Peyer's patch (tissue), 4 donors: ENCODE results near the gene NOP10. TPM values are rescaled to one million over a fixed set of nuclear protein-coding genes. Genes with fewer than 3 reads are reported as not detected.
A peak's percentile ranks its signal among the peaks of the same experiment; 100 is the strongest.

Experiments used
- DNase-seq, 3 donors: peaks; one replicate each; pipeline ENCODE4 v3.0.0-alpha.2; 2017 to 2019
- H3K27ac ChIP-seq, 4 donors: fragments of 200-600 bp; sonication (generic); one replicate each; pipeline ENCODE4 v1.5.1; 2016 to 2019
- H3K27me3 ChIP-seq, 2 donors: fragments of 200-600 bp; sonication (generic); one replicate each; pipeline ENCODE4 v1.5.1; 2019
- H3K36me3 ChIP-seq, 3 donors: fragments of 200-600 bp; sonication (generic); one replicate each; pipeline ENCODE4 v1.5.1; 2016 to 2019
- H3K4me1 ChIP-seq, 4 donors: fragments of 200-600 bp; sonication (generic); one replicate each; pipeline ENCODE4 v1.5.1; 2016 to 2019
- H3K4me3 ChIP-seq, 4 donors: fragments of 200-600 bp; sonication (generic); 1 replicate in 3 of 4; 2 replicates in 1 of 4; pipeline ENCODE4 v1.5.1; 2016 to 2019; ENCODE audit warnings: mild to moderate bottlenecking in 1 of 4
- H3K9me3 ChIP-seq, 4 donors: fragments of 200-600 bp; sonication (generic); one replicate each; pipeline ENCODE4 v1.5.1; 2016 to 2019; ENCODE audit warnings: mild to moderate bottlenecking in 1 of 4
- CTCF ChIP-seq, 6 experiments: fragments of 450-650 bp in 4 of 6; fragments of 200-600 bp in 2 of 6; sonication (generic) in 1 of 6; IDR thresholded peaks; one replicate each; pipeline ENCODE4 v1.5.1; 2017 to 2019; ENCODE audit warnings: antibody characterized with exemption in 6 of 6, mild to moderate bottlenecking in 3 of 6, moderate library complexity in 1 of 6
- POLR2A ChIP-seq, 2 donors: fragments of 450-650 bp; IDR thresholded peaks; one replicate each; pipeline ENCODE4 v1.5.1; 2017; ENCODE audit warnings: antibody characterized with exemption in 2 of 2, mild to moderate bottlenecking in 2 of 2, moderate library complexity in 2 of 2
- total RNA-seq, 4 donors: library from RNA; depleted of rRNA; stranded (reverse); fragments of >200 nt; gene quantifications; one replicate each; pipeline ENCODE4 v1.1.0, GENCODE V29; 2016

NOP10 gene
- total RNA-seq, 4 donors from 2014 or later, result 56.2 to 143 (median 96.3) TPM

GRCh38 chr15:34341381-34342212, 1.3 kb downstream of the NOP10 start:
- no peaks in the 10 kb centered on the region for H3K9me3 ChIP-seq
- H3K4me3 ChIP-seq, result peak overlapping the region in 3 of 4 donors; percentile 67 to 85 (median 71)
- no peak overlapping the region for H3K27ac ChIP-seq

GRCh38 chr15:34339946-34340345, 3.0 kb downstream of the NOP10 start:
- H3K4me1 ChIP-seq, result peaks cover 0 to 20% (median 0%) of the 10 kb centered on the region in 4 donors
- TF ChIP-seq POLR2A (IDR thresholded peaks at IDR 0.05), result no peak
- TF ChIP-seq CTCF (IDR thresholded peaks at IDR 0.05), result no peak

More at GRCh38 chr15:34341381-34342212, 1.3 kb downstream of the NOP10 start:
- TF ChIP-seq POLR2A (IDR thresholded peaks at IDR 0.05) (no peak), CTCF (IDR thresholded peaks at IDR 0.05) (no peak)
- Histone ChIP-seq H3K36me3 (peaks cover 0 to 11% (median 0%) of the 10 kb centered on the region in 3 donors), H3K4me1 (peaks cover 0 to 14% (median 0%) of the 10 kb centered on the region in 4 donors), H3K27me3 (no peaks in the 10 kb centered on the region)
- no peak for DNase-seq

GRCh38 chr15:34338347-34338746, 4.6 kb downstream of the NOP10 start:
- Histone ChIP-seq H3K36me3 (peaks cover 0 to 11% (median 0%) of the 10 kb centered on the region in 3 donors), H3K4me1 (peaks cover 0 to 20% (median 0%) of the 10 kb centered on the region in 4 donors), H3K27ac (peak overlapping the region in 2 of 4 donors; percentile 88 to 98), H3K4me3 (peak overlapping the region in 3 of 4 donors; percentile 78 to 87 (median 79)), H3K27me3 (no peaks in the 10 kb centered on the region), H3K9me3 (no peaks in the 10 kb centered on the region)
- DNase-seq, result peak in 1 of 3 donors; percentile 31
- TF ChIP-seq CTCF (IDR thresholded peaks at IDR 0.05), result no peak
- TF ChIP-seq POLR2A (IDR thresholded peaks at IDR 0.05), result no peak

More at GRCh38 chr15:34339946-34340345, 3.0 kb downstream of the NOP10 start:
- no peak overlapping the region for H3K4me3 ChIP-seq
- DNase-seq, result no peak
- H3K27ac ChIP-seq, result no peak overlapping the region
- no peaks in the 10 kb centered on the region for H3K9me3 ChIP-seq
- H3K27me3 ChIP-seq, result no peaks in the 10 kb centered on the region
- H3K36me3 ChIP-seq, result peaks cover 0 to 11% (median 0%) of the 10 kb centered on the region in 3 donors

GRCh38 chr15:34337557-34338306, 5.2 kb downstream of the NOP10 start, which contains the start of gene SLC12A6:
Gene SLC12A6 (minus strand): TSS chr15:34337781. CDS start chr15:34336680, 1,101 bp downstream.
- peak within 1 kb of the TSS; percentile 78 to 87 (median 78) for H3K4me3 ChIP-seq
- no peaks in the 10 kb centered on the region for H3K27me3 ChIP-seq
- H3K27ac ChIP-seq, result peak within 1 kb of the TSS; percentile 88 to 98 (median 92)
- DNase-seq, result peak; percentile 90 to 96 (median 94)
- H3K9me3 ChIP-seq, result no peaks in the 10 kb centered on the region
- peaks cover 0 to 20% (median 0%) of the 10 kb centered on the region in 4 donors for H3K4me1 ChIP-seq
- TF ChIP-seq POLR2A (IDR thresholded peaks at IDR 0.05) (peak; percentile 77 to 79), CTCF (IDR thresholded peaks at IDR 0.05) (peak in 1 of 6 experiments; percentile 5)
- peaks cover 0 to 11% (median 0%) of the 10 kb centered on the region in 3 donors for H3K36me3 ChIP-seq

- H3K27me3 ChIP-seq, result no peaks in the 10 kb centered on the region
- H3K4me3 ChIP-seq, result peak overlapping the region; percentile 78 to 87 (median 78)
- peak in 2 of 3 donors; percentile 59 to 67 for DNase-seq
- TF ChIP-seq CTCF (IDR thresholded peaks at IDR 0.05) (no peak), POLR2A (IDR thresholded peaks at IDR 0.05) (no peak)
- H3K27ac ChIP-seq, result peak overlapping the region; percentile 88 to 98 (median 92)
- peaks cover 0 to 19% (median 0%) of the 10 kb centered on the region in 4 donors for H3K4me1 ChIP-seq
- H3K36me3 ChIP-seq, result peaks cover 0 to 11% (median 0%) of the 10 kb centered on the region in 3 donors
- no peaks in the 10 kb centered on the region for H3K9me3 ChIP-seq
Measured at GRCh38 chr15:34336991-34337556, 5.9 kb downstream of the NOP10 start.
